Measurements from ENCODE around the gene RBM15. TPM values are rescaled to one million over a fixed set of nuclear protein-coding genes. Genes with fewer than 3 reads are reported as not detected.

The RBM15 gene
- total RNA-seq, 1 donor from 2014 or later: 20.4 TPM

GRCh38 chr1:110328274-110328673 is 10.9 kb upstream of the RBM15 start:
- Histone ChIP-seq H4K20me1 (ENCODE audit: insufficient read depth, low read length) (no peaks in the 10 kb centered on the region), H3K4me1 (ENCODE audit: insufficient read depth, low read length) (no peaks in the 10 kb centered on the region), H3K9ac (ENCODE audit: low read length) (no peak overlapping the region), H3K4me3 (ENCODE audit: insufficient read depth, low read depth, low read length) (no peak overlapping the region), H3K4me2 (ENCODE audit: low read length) (no peak overlapping the region), H3K36me3 (ENCODE audit: insufficient read depth, low read length) (no peaks in the 10 kb centered on the region), H3K27me3 (ENCODE audit: insufficient read depth, low read length) (no peaks in the 10 kb centered on the region), H3K79me2 (ENCODE audit: insufficient read depth, low read length) (no peaks in the 10 kb centered on the region), H3K9me3 (ENCODE audit: insufficient read depth, low read depth, low read length) (no peaks in the 10 kb centered on the region), H3K27ac (ENCODE audit: low read depth, low read length) (no peak overlapping the region), H2AFZ (ENCODE audit: low read depth, low read length) (no peak overlapping the region)
- DNase-seq (ENCODE audit: low read depth) (no peak), FAIRE-seq (no peak)
- Mint-ChIP-seq H3K27ac (ENCODE audit: unreplicated experiment) (no peak overlapping the region), H3K27me3 (ENCODE audit: low read depth, unreplicated experiment) (no peaks in the 10 kb centered on the region), H3K9me3 (ENCODE audit: unreplicated experiment) (no peaks in the 10 kb centered on the region), H3K4me1 (ENCODE audit: low read depth, unreplicated experiment) (no peaks in the 10 kb centered on the region), H3K36me3 (ENCODE audit: low read depth, unreplicated experiment) (no peaks in the 10 kb centered on the region), H3K4me3 (ENCODE audit: unreplicated experiment) (no peak overlapping the region)
- TF ChIP-seq CTCF (IDR thresholded peaks at IDR 0.05; ENCODE audit: insufficient read depth, low read depth, low read length) (no peak), EZH2 (IDR thresholded peaks at IDR 0.05; ENCODE audit: insufficient read depth, low read length) (no peak)

GRCh38 chr1:110328700-110329099 is 10.5 kb upstream of the RBM15 start:
- H3K4me3 Mint-ChIP-seq (ENCODE audit: unreplicated experiment): no peak overlapping the region

More at GRCh38 chr1:110328700-110329099, 10.5 kb upstream of the RBM15 start:
- no peak overlapping the region for H3K4me3 ChIP-seq (ENCODE audit: insufficient read depth, low read depth, low read length)
- Mint-ChIP-seq H3K4me1 (ENCODE audit: low read depth, unreplicated experiment) (no peaks in the 10 kb centered on the region), H3K36me3 (ENCODE audit: low read depth, unreplicated experiment) (no peaks in the 10 kb centered on the region), H3K27me3 (ENCODE audit: low read depth, unreplicated experiment) (no peaks in the 10 kb centered on the region), H3K27ac (ENCODE audit: unreplicated experiment) (no peak overlapping the region), H3K9me3 (ENCODE audit: unreplicated experiment) (no peaks in the 10 kb centered on the region)
- no peak overlapping the region for H2AFZ ChIP-seq (ENCODE audit: low read depth, low read length)
- no peaks in the 10 kb centered on the region for H3K79me2 ChIP-seq (ENCODE audit: insufficient read depth, low read length)
- no peak overlapping the region for H3K27ac ChIP-seq (ENCODE audit: low read depth, low read length)
- no peaks in the 10 kb centered on the region for H4K20me1 ChIP-seq (ENCODE audit: insufficient read depth, low read length)
- no peak for TF ChIP-seq EZH2 (IDR thresholded peaks at IDR 0.05; ENCODE audit: insufficient read depth, low read length)
- TF ChIP-seq CTCF (IDR thresholded peaks at IDR 0.05; ENCODE audit: insufficient read depth, low read depth, low read length): no peak
- no peak for DNase-seq (ENCODE audit: low read depth)
- FAIRE-seq: no peak
- H3K9ac ChIP-seq (ENCODE audit: low read length): no peak overlapping the region
- H3K9me3 ChIP-seq (ENCODE audit: insufficient read depth, low read depth, low read length): no peaks in the 10 kb centered on the region
- no peak overlapping the region for H3K4me2 ChIP-seq (ENCODE audit: low read length)
- H3K4me1 ChIP-seq (ENCODE audit: insufficient read depth, low read length): no peaks in the 10 kb centered on the region
- H3K36me3 ChIP-seq (ENCODE audit: insufficient read depth, low read length): no peaks in the 10 kb centered on the region
- no peaks in the 10 kb centered on the region for H3K27me3 ChIP-seq (ENCODE audit: insufficient read depth, low read length)
